Esophagus squamous epithelium (tissue), 4 donors: ENCODE measurements around the gene ZNF496.

ENCODE experiments used
- CTCF ChIP-seq, 6 experiments: fragments of 450-650 bp in 4 of 6; fragments of 200-600 bp in 2 of 6; sonication (generic) in 2 of 6; IDR thresholded peaks; one replicate each; pipeline ENCODE4 v1.5.1; 2016 to 2019; ENCODE audit warnings: antibody characterized with exemption in 6 of 6, mild to moderate bottlenecking in 4 of 6, moderate library complexity in 4 of 6
- POLR2A ChIP-seq, 4 donors: fragments of 450-650 bp; IDR thresholded peaks; one replicate each; pipeline ENCODE4 v1.6.1; 2017; ENCODE audit warnings: antibody characterized with exemption in 4 of 4, mild to moderate bottlenecking in 4 of 4, moderate library complexity in 3 of 4

- no peak for TF ChIP-seq CTCF (IDR thresholded peaks at IDR 0.05)
- no peak for TF ChIP-seq POLR2A (IDR thresholded peaks at IDR 0.05)
These were observed 45.0 kb upstream of the ZNF496 start for GRCh38 chr1:247376659-247377058.
